ENCODE measurements around the gene MAP1A. TPM values are rescaled to one million over a fixed set of nuclear protein-coding genes. Genes with fewer than 3 reads are reported as not detected.

The MAP1A gene
- polyA plus RNA-seq, 1 donor from 2014 or later: 3.4 TPM

DNA sequence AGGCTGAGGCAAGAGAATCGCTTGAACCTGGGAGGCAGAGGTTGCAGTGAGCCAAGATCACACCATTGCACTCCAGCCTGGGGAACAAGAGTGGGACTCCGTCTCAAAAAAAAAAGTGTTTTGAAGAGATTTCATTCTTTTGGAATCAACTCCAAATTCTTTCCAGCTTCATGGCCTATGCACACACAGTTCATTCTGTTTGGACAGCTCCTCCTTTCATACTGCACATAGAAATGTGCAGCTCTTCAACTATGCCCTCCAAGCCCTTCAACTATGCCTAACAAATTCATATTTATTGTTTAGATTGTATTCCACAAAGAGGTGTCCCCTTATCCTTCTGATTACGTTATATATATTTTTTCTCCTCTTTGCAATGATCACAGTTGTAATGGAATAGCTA lies 28.6 kb upstream of the MAP1A start:
- Histone ChIP-seq H3K79me2 (replicated peaks; ENCODE audit: insufficient read depth, low read length) (peaks cover 70% of the 10 kb centered on the region), H3F3A (ENCODE audit: insufficient read depth, low read length, poor library complexity, severe bottlenecking) (peaks cover 7% of the 10 kb centered on the region), H3K27ac (ENCODE audit: low read length) (no peak overlapping the region), H4K20me1 (ENCODE audit: insufficient read depth) (peaks cover 3% of the 10 kb centered on the region), H3K36me3 (ENCODE audit: insufficient read depth, low read length) (peaks cover 16% of the 10 kb centered on the region), H3K9me3 (ENCODE audit: low read length) (no peaks in the 10 kb centered on the region), H3K9ac (ENCODE audit: low read length) (no peak overlapping the region), H3K9me2 (ENCODE audit: insufficient read depth, low read length) (no peaks in the 10 kb centered on the region), H3K4me2 (ENCODE audit: low read length) (no peak overlapping the region), H2AFZ (ENCODE audit: low read depth, low read length) (no peak overlapping the region), H3K27me3 (ENCODE audit: insufficient read depth, low read depth, low read length) (no peaks in the 10 kb centered on the region), H3K4me3 (ENCODE audit: low read length) (peak overlapping the region; percentile 45)
- TF ChIP-seq MXI1 (conservative IDR thresholded peaks at IDR 0.05; ENCODE audit: poor library complexity, severe bottlenecking): no peak
- no peak for TF ChIP-seq POLR2AphosphoS5 (IDR thresholded peaks at IDR 0.05)
- TF ChIP-seq EZH2 (IDR thresholded peaks at IDR 0.05; ENCODE audit: borderline replicate concordance, insufficient read depth, low read length, poor library complexity, severe bottlenecking): no peak
- no peak for TF ChIP-seq SMC3 (conservative IDR thresholded peaks at IDR 0.05; ENCODE audit: poor library complexity)
- TF ChIP-seq, protein P1, sequence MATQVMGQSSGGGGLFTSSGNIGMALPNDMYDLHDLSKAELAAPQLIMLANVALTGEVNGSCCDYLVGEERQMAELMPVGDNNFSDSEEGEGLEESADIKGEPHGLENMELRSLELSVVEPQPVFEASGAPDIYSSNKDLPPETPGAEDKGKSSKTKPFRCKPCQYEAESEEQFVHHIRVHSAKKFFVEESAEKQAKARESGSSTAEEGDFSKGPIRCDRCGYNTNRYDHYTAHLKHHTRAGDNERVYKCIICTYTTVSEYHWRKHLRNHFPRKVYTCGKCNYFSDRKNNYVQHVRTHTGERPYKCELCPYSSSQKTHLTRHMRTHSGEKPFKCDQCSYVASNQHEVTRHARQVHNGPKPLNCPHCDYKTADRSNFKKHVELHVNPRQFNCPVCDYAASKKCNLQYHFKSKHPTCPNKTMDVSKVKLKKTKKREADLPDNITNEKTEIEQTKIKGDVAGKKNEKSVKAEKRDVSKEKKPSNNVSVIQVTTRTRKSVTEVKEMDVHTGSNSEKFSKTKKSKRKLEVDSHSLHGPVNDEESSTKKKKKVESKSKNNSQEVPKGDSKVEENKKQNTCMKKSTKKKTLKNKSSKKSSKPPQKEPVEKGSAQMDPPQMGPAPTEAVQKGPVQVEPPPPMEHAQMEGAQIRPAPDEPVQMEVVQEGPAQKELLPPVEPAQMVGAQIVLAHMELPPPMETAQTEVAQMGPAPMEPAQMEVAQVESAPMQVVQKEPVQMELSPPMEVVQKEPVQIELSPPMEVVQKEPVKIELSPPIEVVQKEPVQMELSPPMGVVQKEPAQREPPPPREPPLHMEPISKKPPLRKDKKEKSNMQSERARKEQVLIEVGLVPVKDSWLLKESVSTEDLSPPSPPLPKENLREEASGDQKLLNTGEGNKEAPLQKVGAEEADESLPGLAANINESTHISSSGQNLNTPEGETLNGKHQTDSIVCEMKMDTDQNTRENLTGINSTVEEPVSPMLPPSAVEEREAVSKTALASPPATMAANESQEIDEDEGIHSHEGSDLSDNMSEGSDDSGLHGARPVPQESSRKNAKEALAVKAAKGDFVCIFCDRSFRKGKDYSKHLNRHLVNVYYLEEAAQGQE (IDR thresholded peaks at IDR 0.05; ENCODE audit: borderline replicate concordance): no peak
- TF ChIP-seq, protein P2, sequence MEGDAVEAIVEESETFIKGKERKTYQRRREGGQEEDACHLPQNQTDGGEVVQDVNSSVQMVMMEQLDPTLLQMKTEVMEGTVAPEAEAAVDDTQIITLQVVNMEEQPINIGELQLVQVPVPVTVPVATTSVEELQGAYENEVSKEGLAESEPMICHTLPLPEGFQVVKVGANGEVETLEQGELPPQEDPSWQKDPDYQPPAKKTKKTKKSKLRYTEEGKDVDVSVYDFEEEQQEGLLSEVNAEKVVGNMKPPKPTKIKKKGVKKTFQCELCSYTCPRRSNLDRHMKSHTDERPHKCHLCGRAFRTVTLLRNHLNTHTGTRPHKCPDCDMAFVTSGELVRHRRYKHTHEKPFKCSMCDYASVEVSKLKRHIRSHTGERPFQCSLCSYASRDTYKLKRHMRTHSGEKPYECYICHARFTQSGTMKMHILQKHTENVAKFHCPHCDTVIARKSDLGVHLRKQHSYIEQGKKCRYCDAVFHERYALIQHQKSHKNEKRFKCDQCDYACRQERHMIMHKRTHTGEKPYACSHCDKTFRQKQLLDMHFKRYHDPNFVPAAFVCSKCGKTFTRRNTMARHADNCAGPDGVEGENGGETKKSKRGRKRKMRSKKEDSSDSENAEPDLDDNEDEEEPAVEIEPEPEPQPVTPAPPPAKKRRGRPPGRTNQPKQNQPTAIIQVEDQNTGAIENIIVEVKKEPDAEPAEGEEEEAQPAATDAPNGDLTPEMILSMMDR (IDR thresholded peaks at IDR 0.05; ENCODE audit: poor library complexity, severe bottlenecking): no peak
- no peak for TF ChIP-seq TAF1 (IDR thresholded peaks at IDR 0.05; ENCODE audit: low read depth)
- TF ChIP-seq EP300 (conservative IDR thresholded peaks at IDR 0.05; ENCODE audit: poor library complexity, severe bottlenecking): no peak
- no peak for TF ChIP-seq RAD21 (conservative IDR thresholded peaks at IDR 0.05)

DNA sequence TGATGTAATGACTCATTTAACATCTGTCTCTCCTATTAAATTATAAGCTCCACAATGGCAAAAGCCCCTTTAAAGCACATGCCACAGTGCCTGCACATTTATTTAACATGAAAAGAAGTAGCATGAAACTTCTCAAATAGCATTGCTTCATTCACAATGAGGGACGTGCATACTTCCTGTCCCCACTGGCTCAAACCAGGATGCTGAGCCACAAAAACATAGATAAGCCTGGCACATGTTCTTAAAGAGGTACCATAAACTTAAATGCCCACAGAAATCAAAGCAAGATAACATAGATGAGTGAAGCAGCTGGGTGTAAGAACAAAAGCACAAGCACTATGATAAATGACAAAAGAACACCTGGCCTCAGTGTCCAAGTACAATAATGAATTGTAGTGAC lies 28.2 kb upstream of the MAP1A start:
- H3K79me2 ChIP-seq (replicated peaks; ENCODE audit: insufficient read depth, low read length): peaks cover 68% of the 10 kb centered on the region

More for the DNA sequence above, 28.2 kb upstream of the MAP1A start:
- H3K9me3 ChIP-seq (ENCODE audit: low read length): no peaks in the 10 kb centered on the region
- no peaks in the 10 kb centered on the region for H4K20me1 ChIP-seq (ENCODE audit: insufficient read depth)
- H2AFZ ChIP-seq (ENCODE audit: low read depth, low read length): no peak overlapping the region
- no peaks in the 10 kb centered on the region for H3K9me2 ChIP-seq (ENCODE audit: insufficient read depth, low read length)
- peaks cover 10% of the 10 kb centered on the region for H3F3A ChIP-seq (ENCODE audit: insufficient read depth, low read length, poor library complexity, severe bottlenecking)
- no peak for TF ChIP-seq POLR2AphosphoS5 (IDR thresholded peaks at IDR 0.05)
- no peak for TF ChIP-seq SMC3 (conservative IDR thresholded peaks at IDR 0.05; ENCODE audit: poor library complexity)
- TF ChIP-seq EZH2 (IDR thresholded peaks at IDR 0.05; ENCODE audit: borderline replicate concordance, insufficient read depth, low read length, poor library complexity, severe bottlenecking): no peak
- TF ChIP-seq, protein P2 (IDR thresholded peaks at IDR 0.05; ENCODE audit: poor library complexity, severe bottlenecking): no peak
- TF ChIP-seq, protein P1 (IDR thresholded peaks at IDR 0.05; ENCODE audit: borderline replicate concordance): no peak
- TF ChIP-seq MXI1 (conservative IDR thresholded peaks at IDR 0.05; ENCODE audit: poor library complexity, severe bottlenecking): no peak
- TF ChIP-seq TAF1 (IDR thresholded peaks at IDR 0.05; ENCODE audit: low read depth): no peak
- no peak for TF ChIP-seq RAD21 (conservative IDR thresholded peaks at IDR 0.05)
- TF ChIP-seq EP300 (conservative IDR thresholded peaks at IDR 0.05; ENCODE audit: poor library complexity, severe bottlenecking): no peak
- H3K27ac ChIP-seq (ENCODE audit: low read length): no peak overlapping the region
- H3K4me3 ChIP-seq (ENCODE audit: low read length): peak overlapping the region; percentile 45
- peaks cover 16% of the 10 kb centered on the region for H3K36me3 ChIP-seq (ENCODE audit: insufficient read depth, low read length)
- no peaks in the 10 kb centered on the region for H3K27me3 ChIP-seq (ENCODE audit: insufficient read depth, low read depth, low read length)
- no peak overlapping the region for H3K9ac ChIP-seq (ENCODE audit: low read length)
- H3K4me2 ChIP-seq (ENCODE audit: low read length): no peak overlapping the region

Data from neural cell (in vitro differentiated cells).